ENCODE measurements around the gene THAP4. TPM values are rescaled to one million over a fixed set of nuclear protein-coding genes. Genes with fewer than 3 reads are reported as not detected.

Gene THAP4
- total RNA-seq, 1 donor: 36.7 TPM

DNA sequence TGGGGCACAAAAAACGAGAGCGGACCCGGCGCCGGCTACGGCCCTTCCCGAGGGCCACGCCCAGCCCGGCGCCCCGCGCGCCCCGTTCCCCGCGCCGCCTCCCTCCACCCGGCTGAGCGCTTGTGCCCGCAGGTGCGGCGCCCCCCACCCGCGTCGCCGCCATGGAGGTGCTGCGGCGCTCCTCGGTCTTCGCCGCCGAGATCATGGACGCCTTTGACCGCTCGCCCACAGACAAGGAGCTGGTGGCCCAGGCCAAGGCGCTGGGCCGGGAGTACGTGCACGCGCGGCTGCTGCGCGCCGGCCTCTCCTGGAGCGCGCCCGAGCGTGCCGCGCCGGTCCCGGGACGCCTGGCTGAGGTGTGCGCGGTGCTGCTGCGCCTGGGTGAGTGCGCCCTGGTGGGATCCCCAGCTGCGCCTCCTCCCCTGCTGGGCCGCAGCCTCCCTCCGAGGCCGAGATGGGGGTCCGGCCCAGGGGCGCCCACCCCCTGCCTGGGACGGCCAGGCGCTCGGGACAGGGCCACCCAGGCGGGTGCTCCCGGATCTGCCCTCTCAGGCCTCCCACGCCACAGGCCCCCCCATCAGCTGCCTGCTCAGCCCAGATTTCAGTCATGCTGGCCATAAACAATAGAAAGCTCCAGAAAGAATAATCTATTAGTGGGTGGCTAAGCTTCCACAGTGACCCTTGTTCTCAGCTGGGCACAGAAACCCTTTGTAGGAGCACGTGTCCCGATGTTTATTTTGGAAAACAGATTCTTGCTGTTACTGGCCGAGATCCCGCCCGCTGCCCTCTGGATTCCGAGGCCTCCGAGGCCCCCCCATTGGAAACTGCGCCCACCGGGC, 77.4 kb downstream of the THAP4 start:
- H3K4me3 ChIP-seq (ENCODE audit: low read depth, low read length): peak overlapping the region; percentile 71
- TF ChIP-seq, protein P1, sequence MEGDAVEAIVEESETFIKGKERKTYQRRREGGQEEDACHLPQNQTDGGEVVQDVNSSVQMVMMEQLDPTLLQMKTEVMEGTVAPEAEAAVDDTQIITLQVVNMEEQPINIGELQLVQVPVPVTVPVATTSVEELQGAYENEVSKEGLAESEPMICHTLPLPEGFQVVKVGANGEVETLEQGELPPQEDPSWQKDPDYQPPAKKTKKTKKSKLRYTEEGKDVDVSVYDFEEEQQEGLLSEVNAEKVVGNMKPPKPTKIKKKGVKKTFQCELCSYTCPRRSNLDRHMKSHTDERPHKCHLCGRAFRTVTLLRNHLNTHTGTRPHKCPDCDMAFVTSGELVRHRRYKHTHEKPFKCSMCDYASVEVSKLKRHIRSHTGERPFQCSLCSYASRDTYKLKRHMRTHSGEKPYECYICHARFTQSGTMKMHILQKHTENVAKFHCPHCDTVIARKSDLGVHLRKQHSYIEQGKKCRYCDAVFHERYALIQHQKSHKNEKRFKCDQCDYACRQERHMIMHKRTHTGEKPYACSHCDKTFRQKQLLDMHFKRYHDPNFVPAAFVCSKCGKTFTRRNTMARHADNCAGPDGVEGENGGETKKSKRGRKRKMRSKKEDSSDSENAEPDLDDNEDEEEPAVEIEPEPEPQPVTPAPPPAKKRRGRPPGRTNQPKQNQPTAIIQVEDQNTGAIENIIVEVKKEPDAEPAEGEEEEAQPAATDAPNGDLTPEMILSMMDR (IDR thresholded peaks at IDR 0.05; ENCODE audit: insufficient read depth, low read depth, low read length): no peak
- peak; percentile 48 for DNase-seq (ENCODE audit: low read depth)

DNA sequence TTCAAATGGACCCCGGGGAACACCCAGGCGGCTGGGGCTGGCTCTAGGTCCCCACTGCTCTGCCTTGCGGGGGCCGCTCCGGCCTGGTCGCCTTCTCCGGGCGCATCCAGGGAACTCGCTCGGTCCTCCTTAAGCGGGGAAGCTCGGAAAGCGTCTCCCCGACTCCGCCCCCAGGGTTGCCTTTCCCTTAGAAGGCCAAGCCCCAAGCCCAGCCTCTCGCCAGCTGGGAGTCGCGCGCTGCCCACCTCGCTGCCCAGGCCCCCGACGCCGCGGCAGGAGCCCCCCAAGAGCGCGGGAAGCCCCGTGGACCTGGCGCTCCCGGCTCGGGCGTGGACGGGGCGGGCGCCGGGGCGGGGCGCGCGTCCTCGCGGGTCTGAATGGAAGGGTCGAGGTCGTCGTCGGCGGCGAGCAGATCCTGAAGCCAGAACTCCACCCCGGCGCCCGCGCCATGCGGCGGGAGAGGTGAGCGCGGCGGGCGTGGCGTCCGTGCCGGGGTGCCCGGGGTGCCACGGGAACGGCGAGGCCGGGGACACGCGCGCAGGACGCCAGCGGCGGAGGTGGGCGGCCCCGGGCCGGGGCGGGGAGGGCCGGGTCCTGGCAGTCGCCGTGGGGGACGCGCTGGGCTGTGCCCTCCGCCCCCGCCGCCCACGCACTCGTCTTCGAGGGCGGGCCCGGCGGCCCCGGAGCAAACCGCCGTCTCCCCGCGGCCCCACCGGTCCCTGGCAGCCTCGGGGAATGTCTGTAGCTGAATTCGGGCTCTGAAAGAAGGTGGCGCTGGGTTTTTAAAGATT, 78.2 kb downstream of the THAP4 start, which contains the start of gene BOK:
Gene BOK, plus strand, starts transcription at position 214 of the 791 bp plus-strand sequence. CDS start 739 bp downstream, outside the sequence.
- peak; percentile 82 for DNase-seq (ENCODE audit: low read depth)
- H3K4me3 ChIP-seq (ENCODE audit: low read depth, low read length): peak within 1 kb of the TSS; percentile 71
- TF ChIP-seq, protein P1 (IDR thresholded peaks at IDR 0.05; ENCODE audit: insufficient read depth, low read depth, low read length): no peak

DNA sequence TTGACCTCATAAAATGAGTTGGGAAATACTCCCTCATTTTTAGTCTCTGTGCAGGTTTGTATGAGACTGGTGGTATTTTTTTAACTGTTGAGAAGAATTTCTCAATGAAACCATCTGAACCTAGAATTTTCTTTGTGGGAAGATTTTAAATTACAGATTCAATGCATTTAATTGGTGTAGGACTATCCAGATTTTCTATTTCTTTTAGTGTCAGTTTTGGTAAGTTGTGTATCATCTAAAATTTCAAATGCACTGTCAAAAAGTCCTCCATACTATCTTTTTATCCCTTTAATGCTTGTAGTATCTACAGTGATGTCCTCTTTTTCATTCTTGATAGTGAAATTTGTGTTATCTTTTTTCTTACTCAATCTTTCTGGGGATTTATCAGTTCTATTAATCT, 80.2 kb downstream of the THAP4 start:
- no peak overlapping the region for H3K4me3 ChIP-seq (ENCODE audit: low read depth, low read length)
- TF ChIP-seq, protein P1 (IDR thresholded peaks at IDR 0.05; ENCODE audit: insufficient read depth, low read depth, low read length): no peak
- DNase-seq (ENCODE audit: low read depth): no peak

DNA sequence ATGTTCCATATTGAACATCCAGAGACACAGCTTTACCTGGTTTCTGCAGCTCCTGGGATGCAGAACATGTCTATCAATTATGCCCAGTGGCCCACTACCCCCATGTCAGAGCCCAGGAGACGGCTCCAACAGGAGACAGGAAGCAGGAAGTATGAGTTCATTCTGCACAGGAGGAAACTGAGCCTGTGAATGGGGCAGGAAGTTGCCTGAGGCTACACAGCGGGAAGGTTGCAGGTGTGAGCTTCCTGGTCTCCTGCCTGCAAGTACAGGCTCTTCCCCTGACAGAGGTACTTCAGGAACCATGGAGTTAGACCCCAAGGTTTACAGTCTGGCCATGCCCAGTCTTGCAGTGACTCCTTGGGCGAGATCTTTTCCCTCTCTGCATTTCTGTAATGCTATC, 81.2 kb downstream of the THAP4 start:
- H3K4me3 ChIP-seq (ENCODE audit: low read depth, low read length): no peak overlapping the region
- DNase-seq (ENCODE audit: low read depth): no peak
- TF ChIP-seq, protein P1 (IDR thresholded peaks at IDR 0.05; ENCODE audit: insufficient read depth, low read depth, low read length): no peak

DNA sequence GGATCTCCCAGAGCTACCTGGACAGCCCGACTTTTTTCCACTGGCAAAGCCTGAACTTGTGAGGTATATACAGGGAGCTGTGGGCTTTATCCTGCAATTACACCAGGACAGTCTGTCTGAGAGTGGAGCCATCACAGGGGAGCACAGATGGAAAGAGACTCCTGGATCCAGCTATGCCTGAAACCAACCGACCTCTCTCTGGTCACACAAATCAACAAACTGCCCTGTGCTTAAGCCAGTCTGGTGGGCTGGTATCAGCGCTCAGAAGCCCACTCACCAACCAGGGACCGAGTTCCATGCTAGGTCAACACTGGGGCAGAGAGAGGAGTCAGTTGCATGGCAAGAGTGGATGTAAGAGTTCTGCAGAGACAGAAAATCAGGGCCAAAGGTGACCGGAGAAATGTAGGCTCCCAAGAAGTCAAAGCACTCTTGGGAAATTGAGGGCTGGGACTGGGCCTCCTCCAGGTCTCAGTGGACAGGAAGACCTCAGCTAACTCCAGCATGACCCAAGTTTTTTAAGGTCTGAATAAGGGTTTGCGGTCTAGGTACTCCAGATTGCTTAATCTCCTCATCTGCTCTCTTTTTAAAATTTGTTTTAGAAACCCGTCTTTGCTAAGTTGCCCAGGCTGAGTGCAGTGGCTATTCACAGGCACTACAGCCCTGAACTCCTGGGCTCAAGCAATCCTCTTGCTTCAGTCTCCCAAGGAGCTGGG, 82.2 kb downstream of the THAP4 start:
- DNase-seq (ENCODE audit: low read depth): no peak
- no peak overlapping the region for H3K4me3 ChIP-seq (ENCODE audit: low read depth, low read length)
- TF ChIP-seq, protein P1 (IDR thresholded peaks at IDR 0.05; ENCODE audit: insufficient read depth, low read depth, low read length): no peak

DNA sequence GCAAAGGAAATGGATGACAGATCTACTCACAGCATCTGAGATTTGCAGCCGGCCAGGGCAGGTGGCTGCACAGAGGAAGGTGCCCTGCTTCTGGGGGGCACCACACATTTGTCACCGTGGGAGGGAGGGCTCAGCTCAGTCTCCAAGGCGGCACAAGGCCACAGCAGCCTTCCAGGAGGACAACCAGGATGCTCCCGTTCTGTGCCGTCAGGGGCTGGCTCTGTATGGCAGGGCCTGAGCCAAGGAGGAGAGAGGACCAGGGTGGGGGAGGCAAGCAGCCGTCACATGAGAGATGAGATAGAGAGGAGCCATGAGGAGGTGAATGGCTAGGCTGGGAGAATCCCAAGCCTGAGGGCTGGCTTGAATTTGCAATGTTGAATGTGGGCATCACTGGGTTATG, 83.0 kb downstream of the THAP4 start:
- DNase-seq (ENCODE audit: low read depth): no peak
- TF ChIP-seq, protein P1 (IDR thresholded peaks at IDR 0.05; ENCODE audit: insufficient read depth, low read depth, low read length): no peak
- no peak overlapping the region for H3K4me3 ChIP-seq (ENCODE audit: low read depth, low read length)
